LNCAP (cell line): Measurements from ENCODE around the gene DLGAP1.

ENCODE experiments used
- TF ChIP-seq, protein P1 (sequence below): fragments of 450-650 bp; IDR thresholded peaks from 2 replicates; pipeline ENCODE4 v1.5.1; 2017; ENCODE audit warnings: mild to moderate bottlenecking

DLGAP1 gene

GRCh38 chr18:3761266-3761665 is 693.8 kb downstream of the DLGAP1 start:
- TF ChIP-seq, protein P1, sequence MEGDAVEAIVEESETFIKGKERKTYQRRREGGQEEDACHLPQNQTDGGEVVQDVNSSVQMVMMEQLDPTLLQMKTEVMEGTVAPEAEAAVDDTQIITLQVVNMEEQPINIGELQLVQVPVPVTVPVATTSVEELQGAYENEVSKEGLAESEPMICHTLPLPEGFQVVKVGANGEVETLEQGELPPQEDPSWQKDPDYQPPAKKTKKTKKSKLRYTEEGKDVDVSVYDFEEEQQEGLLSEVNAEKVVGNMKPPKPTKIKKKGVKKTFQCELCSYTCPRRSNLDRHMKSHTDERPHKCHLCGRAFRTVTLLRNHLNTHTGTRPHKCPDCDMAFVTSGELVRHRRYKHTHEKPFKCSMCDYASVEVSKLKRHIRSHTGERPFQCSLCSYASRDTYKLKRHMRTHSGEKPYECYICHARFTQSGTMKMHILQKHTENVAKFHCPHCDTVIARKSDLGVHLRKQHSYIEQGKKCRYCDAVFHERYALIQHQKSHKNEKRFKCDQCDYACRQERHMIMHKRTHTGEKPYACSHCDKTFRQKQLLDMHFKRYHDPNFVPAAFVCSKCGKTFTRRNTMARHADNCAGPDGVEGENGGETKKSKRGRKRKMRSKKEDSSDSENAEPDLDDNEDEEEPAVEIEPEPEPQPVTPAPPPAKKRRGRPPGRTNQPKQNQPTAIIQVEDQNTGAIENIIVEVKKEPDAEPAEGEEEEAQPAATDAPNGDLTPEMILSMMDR, result no peak

- TF ChIP-seq, protein P1, result no peak
Measured at GRCh38 chr18:3760741-3761140, 694.4 kb downstream of the DLGAP1 start.

DNA sequence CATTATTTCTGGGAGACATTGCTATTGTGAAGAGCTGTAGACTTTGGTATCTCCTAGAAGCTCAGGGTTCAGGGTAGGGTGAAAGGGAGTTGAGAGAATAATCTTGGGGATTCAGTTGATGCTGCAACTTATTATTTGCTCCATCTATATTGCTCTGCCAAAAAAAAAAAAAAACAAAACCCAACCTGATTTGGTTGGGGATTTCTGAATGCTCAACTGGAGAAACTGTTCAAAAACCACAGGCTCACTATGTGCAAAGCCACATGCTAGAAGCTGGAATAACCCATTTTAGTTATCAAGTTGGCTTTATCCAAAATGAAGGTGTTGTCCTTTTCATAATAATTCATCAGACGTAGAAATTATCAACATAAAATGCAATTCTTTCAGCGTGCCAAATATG is 696.0 kb downstream of the DLGAP1 start:
- TF ChIP-seq, protein P1, result no peak

DNA sequence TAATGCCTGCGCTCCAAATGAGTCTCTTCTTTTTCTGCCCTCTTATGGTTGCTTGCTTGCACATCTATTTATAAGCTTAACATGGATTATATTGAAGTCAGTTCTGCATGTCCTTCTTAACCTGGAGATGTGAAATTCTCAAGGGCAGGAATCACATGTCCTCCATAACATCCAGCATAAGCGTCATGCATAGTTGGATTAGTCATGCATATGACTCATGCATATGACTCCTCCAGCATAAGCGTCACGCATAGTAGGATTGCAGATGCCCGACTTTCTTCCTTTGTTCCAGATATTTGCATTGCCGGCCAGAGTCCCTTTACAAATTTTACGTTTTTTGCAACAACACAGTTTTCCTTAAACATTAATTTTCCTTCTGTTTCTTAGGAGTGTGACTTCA is 696.6 kb downstream of the DLGAP1 start:
- TF ChIP-seq, protein P1, result no peak

- TF ChIP-seq, protein P1, result no peak
Measured at GRCh38 chr18:3757361-3757760, 697.7 kb downstream of the DLGAP1 start.

- TF ChIP-seq, protein P1, result no peak
Measured at GRCh38 chr18:3753106-3753505, 702.0 kb downstream of the DLGAP1 start.

- TF ChIP-seq, protein P1, result no peak
Measured at GRCh38 chr18:3748086-3748485, 707.0 kb downstream of the DLGAP1 start.
